SU-DHL-6 (cell line): Measurements from ENCODE around the gene LRFN5.

ENCODE experiments used
- EZH2phosphoT487 ChIP-seq: fragments of 200-600 bp; sonication (generic), shearing (Covaris generic); conservative IDR thresholded peaks from 2 replicates; pipeline ENCODE4 v1.6.1; 2018; ENCODE audit warnings: mild to moderate bottlenecking, antibody characterized with exemption, low read length, moderate library complexity, mixed read lengths
- TF ChIP-seq, protein P1 (sequence below): fragments of 200-600 bp; sonication (generic); IDR thresholded peaks from one replicate; pipeline ENCODE4 v1.5.1; 2017; ENCODE audit warnings: antibody characterized with exemption, mild to moderate bottlenecking, low read length, moderate library complexity; ENCODE audit not compliant: insufficient read depth, poor library complexity, severe bottlenecking

GRCh38 chr14:41865894-41866293, 259.2 kb downstream of the LRFN5 start:
- TF ChIP-seq, protein P1, sequence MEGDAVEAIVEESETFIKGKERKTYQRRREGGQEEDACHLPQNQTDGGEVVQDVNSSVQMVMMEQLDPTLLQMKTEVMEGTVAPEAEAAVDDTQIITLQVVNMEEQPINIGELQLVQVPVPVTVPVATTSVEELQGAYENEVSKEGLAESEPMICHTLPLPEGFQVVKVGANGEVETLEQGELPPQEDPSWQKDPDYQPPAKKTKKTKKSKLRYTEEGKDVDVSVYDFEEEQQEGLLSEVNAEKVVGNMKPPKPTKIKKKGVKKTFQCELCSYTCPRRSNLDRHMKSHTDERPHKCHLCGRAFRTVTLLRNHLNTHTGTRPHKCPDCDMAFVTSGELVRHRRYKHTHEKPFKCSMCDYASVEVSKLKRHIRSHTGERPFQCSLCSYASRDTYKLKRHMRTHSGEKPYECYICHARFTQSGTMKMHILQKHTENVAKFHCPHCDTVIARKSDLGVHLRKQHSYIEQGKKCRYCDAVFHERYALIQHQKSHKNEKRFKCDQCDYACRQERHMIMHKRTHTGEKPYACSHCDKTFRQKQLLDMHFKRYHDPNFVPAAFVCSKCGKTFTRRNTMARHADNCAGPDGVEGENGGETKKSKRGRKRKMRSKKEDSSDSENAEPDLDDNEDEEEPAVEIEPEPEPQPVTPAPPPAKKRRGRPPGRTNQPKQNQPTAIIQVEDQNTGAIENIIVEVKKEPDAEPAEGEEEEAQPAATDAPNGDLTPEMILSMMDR, result no peak
- TF ChIP-seq EZH2phosphoT487, result no peak
